ENCODE measurements around the gene IGFN1.

IGFN1 gene

GRCh38 chr1:201163707-201164106 is 26.9 kb upstream of the IGFN1 start:
- no peak for DNase-seq (ENCODE audit: low read depth in 2 of 2)

- DNase-seq (ENCODE audit: low read depth in 2 of 2): no peak
These were observed 26.0 kb upstream of the IGFN1 start for GRCh38 chr1:201164645-201165044.

GRCh38 chr1:201167041-201167991 is 23.3 kb upstream of the IGFN1 start:
- no peak for DNase-seq (ENCODE audit: low read depth in 2 of 2)

GRCh38 chr1:201169203-201169602 is 21.4 kb upstream of the IGFN1 start:
- no peak for DNase-seq (ENCODE audit: low read depth in 2 of 2)

- no peak for DNase-seq (ENCODE audit: low read depth in 2 of 2)
These were observed 20.6 kb upstream of the IGFN1 start for GRCh38 chr1:201169971-201170532.

- DNase-seq (ENCODE audit: low read depth in 2 of 2): peak; percentile 34 to 38
These were observed 20.0 kb upstream of the IGFN1 start for GRCh38 chr1:201170533-201171062.

GRCh38 chr1:201171063-201172036 is 19.3 kb upstream of the IGFN1 start:
- DNase-seq (ENCODE audit: low read depth in 2 of 2): peak in 1 of 2 donors; percentile 9

GRCh38 chr1:201172326-201172725 is 18.3 kb upstream of the IGFN1 start:
- DNase-seq (ENCODE audit: low read depth in 2 of 2): no peak

- no peak for DNase-seq (ENCODE audit: low read depth in 2 of 2)
These were observed 17.5 kb upstream of the IGFN1 start for GRCh38 chr1:201172999-201173610.

GRCh38 chr1:201173736-201174135 is 16.9 kb upstream of the IGFN1 start:
- no peak for DNase-seq (ENCODE audit: low read depth in 2 of 2)

- DNase-seq (ENCODE audit: low read depth in 2 of 2): no peak
These were observed 14.7 kb upstream of the IGFN1 start for GRCh38 chr1:201175820-201176500.

GRCh38 chr1:201176940-201177339 is 13.7 kb upstream of the IGFN1 start:
- no peak for DNase-seq (ENCODE audit: low read depth in 2 of 2)

GRCh38 chr1:201178718-201179117 is 11.9 kb upstream of the IGFN1 start:
- DNase-seq (ENCODE audit: low read depth in 2 of 2): no peak

- no peak for DNase-seq (ENCODE audit: low read depth in 2 of 2)
These were observed 10.5 kb upstream of the IGFN1 start for GRCh38 chr1:201180141-201180540.

GRCh38 chr1:201180901-201181300 is 9.7 kb upstream of the IGFN1 start:
- no peak for DNase-seq (ENCODE audit: low read depth in 2 of 2)

- DNase-seq (ENCODE audit: low read depth in 2 of 2): no peak
These were observed 9.3 kb upstream of the IGFN1 start for GRCh38 chr1:201181323-201181722.

- DNase-seq (ENCODE audit: low read depth in 2 of 2): no peak
These were observed 8.9 kb upstream of the IGFN1 start for GRCh38 chr1:201181726-201182125.

- no peak for DNase-seq (ENCODE audit: low read depth in 2 of 2)
These were observed 7.4 kb upstream of the IGFN1 start for GRCh38 chr1:201183209-201183608.

GRCh38 chr1:201183753-201184152 is 6.9 kb upstream of the IGFN1 start:
- DNase-seq (ENCODE audit: low read depth in 2 of 2): no peak

- no peak for DNase-seq (ENCODE audit: low read depth in 2 of 2)
These were observed 6.1 kb upstream of the IGFN1 start for GRCh38 chr1:201184307-201185122.
